Stimulated activated CD8-positive, alpha-beta memory T cell treated with anti-CD3 and anti-CD28 coated beads, Interleukin-15, amount 100 ng/mL, for 48 hours (primary cell): Measurements from ENCODE around the gene TUB.

Experiments used
- DNase-seq, 2 donors: peaks; one replicate each; pipeline ENCODE4 v3.0.0-alpha.2; 2020; ENCODE audit warnings: low read depth in 2 of 2

Gene TUB

GRCh38 chr11:8080674-8081590, at the start of gene TUB:
Gene TUB (plus strand): TSS chr11:8081211. CDS start chr11:8081511, 300 bp downstream.
- no peak for DNase-seq

GRCh38 chr11:8031248-8032115, 49.5 kb upstream of the TUB start:
- no peak for DNase-seq

GRCh38 chr11:8032122-8032521, 48.9 kb upstream of the TUB start:
- DNase-seq, result no peak

GRCh38 chr11:8032576-8033304, 48.3 kb upstream of the TUB start:
- no peak for DNase-seq

GRCh38 chr11:8033305-8034105, 47.5 kb upstream of the TUB start:
- DNase-seq, result peak; percentile 19 to 26

GRCh38 chr11:8034106-8034585, 46.9 kb upstream of the TUB start:
- no peak for DNase-seq

GRCh38 chr11:8034604-8035190, 46.3 kb upstream of the TUB start:
- DNase-seq, result no peak

- no peak for DNase-seq
Measured at GRCh38 chr11:8035200-8035855, 45.7 kb upstream of the TUB start.

- no peak for DNase-seq
Measured at GRCh38 chr11:8036002-8036802, 44.8 kb upstream of the TUB start.

- DNase-seq, result no peak
Measured at GRCh38 chr11:8036986-8037385, 44.0 kb upstream of the TUB start.

- DNase-seq, result no peak
Measured at GRCh38 chr11:8038393-8038792, 42.6 kb upstream of the TUB start.

GRCh38 chr11:8038811-8039529, 42.0 kb upstream of the TUB start:
- no peak for DNase-seq

- no peak for DNase-seq
Measured at GRCh38 chr11:8039530-8040260, 41.3 kb upstream of the TUB start.

GRCh38 chr11:8040261-8040920, 40.6 kb upstream of the TUB start:
- no peak for DNase-seq

GRCh38 chr11:8040921-8041285, 40.1 kb upstream of the TUB start:
- DNase-seq, result no peak

GRCh38 chr11:8041576-8041975, 39.4 kb upstream of the TUB start:
- no peak for DNase-seq

GRCh38 chr11:8043756-8044155, 37.3 kb upstream of the TUB start:
- DNase-seq, result no peak
